ENCODE results near the gene TXNDC5. TPM values are rescaled to one million over a fixed set of nuclear protein-coding genes. Genes with fewer than 3 reads are reported as not detected.

TXNDC5 gene
- polyA plus RNA-seq, 1 experiment, result 253 TPM

GRCh38 chr6:7868926-7869325, 41.7 kb downstream of the TXNDC5 start:
- no peak overlapping the region for H3K4me3 ChIP-seq (ENCODE audit: low read depth, low read length)
- ChIA-PET POLR2A (no interaction called here), CTCF (no interaction called here)
- DNase-seq (ENCODE audit: low read depth), result no peak
- no peak for TF ChIP-seq CTCF (IDR thresholded peaks at IDR 0.05; ENCODE audit: insufficient read depth, low read depth, low read length)
- no peaks in the 10 kb centered on the region for H3K27me3 ChIP-seq (ENCODE audit: control insufficient read depth, insufficient read depth, low read length)
- no peaks in the 10 kb centered on the region for H3K36me3 ChIP-seq (ENCODE audit: control insufficient read depth, insufficient read depth, low read length)

GRCh38 chr6:7866526-7866925, 44.1 kb downstream of the TXNDC5 start:
- Histone ChIP-seq H3K36me3 (ENCODE audit: control insufficient read depth, insufficient read depth, low read length) (no peaks in the 10 kb centered on the region), H3K4me3 (ENCODE audit: low read depth, low read length) (no peak overlapping the region), H3K27me3 (ENCODE audit: control insufficient read depth, insufficient read depth, low read length) (no peaks in the 10 kb centered on the region)
- POLR2A ChIA-PET, result no interaction called here
- TF ChIP-seq CTCF (IDR thresholded peaks at IDR 0.05; ENCODE audit: insufficient read depth, low read depth, low read length), result no peak
- DNase-seq (ENCODE audit: low read depth), result no peak
- CTCF ChIA-PET, result no interaction called here

GRCh38 chr6:7865781-7866180, 44.8 kb downstream of the TXNDC5 start:
- no peaks in the 10 kb centered on the region for H3K27me3 ChIP-seq (ENCODE audit: control insufficient read depth, insufficient read depth, low read length)
- DNase-seq (ENCODE audit: low read depth), result no peak
- no peaks in the 10 kb centered on the region for H3K36me3 ChIP-seq (ENCODE audit: control insufficient read depth, insufficient read depth, low read length)
- ChIA-PET CTCF (no interaction called here), POLR2A (no interaction called here)
- TF ChIP-seq CTCF (IDR thresholded peaks at IDR 0.05; ENCODE audit: insufficient read depth, low read depth, low read length), result no peak
- no peak overlapping the region for H3K4me3 ChIP-seq (ENCODE audit: low read depth, low read length)

GRCh38 chr6:7859591-7859990, 51.0 kb downstream of the TXNDC5 start:
- ChIA-PET CTCF (no interaction called here), POLR2A (interaction anchor here (0.6 kb wide), 1 partner anchor 200 kb away, joined by 3 read pairs; no protein-coding TSS in a partner anchor)
- Histone ChIP-seq H3K36me3 (ENCODE audit: control insufficient read depth, insufficient read depth, low read length) (no peaks in the 10 kb centered on the region), H3K27me3 (ENCODE audit: control insufficient read depth, insufficient read depth, low read length) (no peaks in the 10 kb centered on the region), H3K4me3 (ENCODE audit: low read depth, low read length) (no peak overlapping the region)
- DNase-seq (ENCODE audit: low read depth), result no peak
- TF ChIP-seq CTCF (IDR thresholded peaks at IDR 0.05; ENCODE audit: insufficient read depth, low read depth, low read length), result no peak

GRCh38 chr6:7851780-7852179, 58.8 kb downstream of the TXNDC5 start:
- Histone ChIP-seq H3K27me3 (ENCODE audit: control insufficient read depth, insufficient read depth, low read length) (no peaks in the 10 kb centered on the region), H3K36me3 (ENCODE audit: control insufficient read depth, insufficient read depth, low read length) (no peaks in the 10 kb centered on the region), H3K4me3 (ENCODE audit: low read depth, low read length) (no peak overlapping the region)
- CTCF ChIA-PET, result no interaction called here
- no peak for DNase-seq (ENCODE audit: low read depth)
- TF ChIP-seq CTCF (IDR thresholded peaks at IDR 0.05; ENCODE audit: insufficient read depth, low read depth, low read length), result no peak
- POLR2A ChIA-PET, result no interaction called here

Data from BJ (cell line).